CD8-positive, alpha-beta memory T cell (primary cell): Measurements from ENCODE around the gene XRCC6. TPM values are rescaled to one million over a fixed set of nuclear protein-coding genes. Genes with fewer than 3 reads are reported as not detected.
"Not testable (repeated sequence)": the region's sequence is repeated elsewhere in the genome, so short reads cannot be mapped to it uniquely, and the experiment has no call there.

Source experiments
- CTCF ChIA-PET: fragments of 350-600 bp; sonication (Branson Sonifier 250); formaldehyde crosslinking; loops from one replicate; lab custom pipeline; 2021; ENCODE audit warnings: antibody characterized with exemption; lab: Charles Lee
- POLR2A ChIA-PET: fragments of 350-600 bp; sonication (Branson Sonifier 250); formaldehyde crosslinking; loops from one replicate; lab custom pipeline; 2021; ENCODE audit warnings: antibody characterized with exemption; lab: Charles Lee
- DNase-seq, 5 donors: peaks; one replicate each; pipeline versions ENCODE4 v3.0.0 to v3.0.0-alpha.2; 2020 to 2022; ENCODE audit warnings: mixed read lengths in 1 of 5
- H3K27ac ChIP-seq: one replicate; pipeline ENCODE4 v1.7.0; 2013; ENCODE audit warnings: low read depth, mild to moderate bottlenecking, low read length, moderate library complexity
- H3K27me3 ChIP-seq: 2 replicates; pipeline ENCODE4 v1.7.0; 2013; ENCODE audit warnings: low read length, mild to moderate bottlenecking; ENCODE audit not compliant: insufficient read depth, poor library complexity, severe bottlenecking
- H3K36me3 ChIP-seq: 2 replicates; pipeline ENCODE4 v1.7.0; 2013; ENCODE audit warnings: mild to moderate bottlenecking, low read length, moderate library complexity; ENCODE audit not compliant: insufficient read depth
- H3K4me1 ChIP-seq: 2 replicates; pipeline ENCODE4 v1.7.0; 2013; ENCODE audit warnings: mild to moderate bottlenecking, low read length, moderate library complexity; ENCODE audit not compliant: insufficient read depth
- H3K4me3 ChIP-seq: 2 replicates; pipeline ENCODE4 v1.7.0; 2013; ENCODE audit warnings: mild to moderate bottlenecking, low read length
- H3K9me3 ChIP-seq: 2 replicates; pipeline ENCODE4 v1.7.0; 2013; ENCODE audit warnings: mild to moderate bottlenecking, low read length
- H3K27ac Mint-ChIP-seq, 8 donors: one replicate each; pipeline ENCODE4 v1.8.0; 2020 to 2021; ENCODE audit warnings: mixed read lengths in 8 of 8, mild to moderate bottlenecking in 6 of 8, inconsistent platforms in 3 of 8, moderate library complexity in 3 of 8
- H3K27me3 Mint-ChIP-seq, 2 donors: one replicate each; pipeline ENCODE4 v1.8.0; 2020 to 2021; ENCODE audit warnings: mixed read lengths in 2 of 2, mild to moderate bottlenecking in 1 of 2, moderate library complexity in 1 of 2
- H3K36me3 Mint-ChIP-seq, 3 donors: one replicate each; pipeline ENCODE4 v1.8.0; 2020 to 2021; ENCODE audit warnings: mixed read lengths in 3 of 3, inconsistent platforms in 1 of 3, mild to moderate bottlenecking in 1 of 3
- H3K4me1 Mint-ChIP-seq, 3 donors: one replicate each; pipeline ENCODE4 v1.8.0; 2020 to 2021; ENCODE audit warnings: mixed read lengths in 3 of 3, inconsistent platforms in 1 of 3, mild to moderate bottlenecking in 1 of 3
- H3K4me3 Mint-ChIP-seq, 7 donors: one replicate each; pipeline ENCODE4 v1.8.0; 2020 to 2021; ENCODE audit warnings: mixed read lengths in 7 of 7, mild to moderate bottlenecking in 6 of 7, moderate library complexity in 4 of 7, inconsistent platforms in 2 of 7
- H3K9me3 Mint-ChIP-seq, 5 donors: one replicate each; pipeline ENCODE4 v1.8.0; 2020 to 2022; ENCODE audit warnings: mixed read lengths in 5 of 5, mild to moderate bottlenecking in 3 of 5, moderate library complexity in 2 of 5, inconsistent platforms in 1 of 5
- polyA plus RNA-seq: library from polyadenylated mRNA; unstranded; fragments of 300-500 nt; fragmentation: Illumina TruSeq; gene quantifications from one replicate; pipeline ENCODE4 v1.2.3, GENCODE V29; 2021
- total RNA-seq, 2 experiments: library from RNA; stranded (reverse); gene quantifications; one replicate each; pipeline ENCODE4 v1.2.3, GENCODE V29; 2021

Gene XRCC6
- total and polyA plus RNA-seq, 3 experiments from 2014 or later = 447 to 456 (median 453) TPM

DNA sequence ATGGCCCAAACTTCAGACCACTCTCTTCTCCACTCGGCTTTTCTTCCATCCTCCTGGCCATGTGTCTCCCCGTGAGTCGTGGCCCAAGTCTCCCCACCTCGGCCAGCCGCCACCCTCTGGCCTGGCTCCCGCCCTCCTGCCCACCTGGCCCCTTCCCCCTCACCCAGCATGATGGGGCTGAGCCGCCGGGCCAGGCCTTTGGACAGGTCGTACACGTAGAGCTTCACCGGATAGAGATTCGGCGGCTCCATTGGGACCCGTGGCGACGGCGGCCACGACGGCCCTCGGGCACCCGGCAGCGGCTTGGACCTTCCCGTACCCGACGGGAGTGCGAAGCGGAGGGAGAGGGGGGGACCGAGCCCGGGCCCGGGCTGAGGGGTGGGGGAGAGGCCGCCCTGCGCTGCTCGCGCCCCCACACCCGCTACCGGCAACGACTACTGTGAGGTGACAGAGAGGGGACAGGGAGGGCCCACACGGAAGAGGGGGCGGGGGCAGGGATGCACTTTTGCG lies 451 bp upstream of the XRCC6 start, which contains the start of gene DESI1:
TSS of gene DESI1 (minus strand) at position 455 of the 510 bp plus-strand sequence. CDS start at position 251, 204 bp downstream.
- peaks cover 6% of the 10 kb centered on the region for H3K36me3 ChIP-seq
- peaks cover 30% of the 10 kb centered on the region for H3K4me1 ChIP-seq
- peak within 1 kb of the TSS; percentile 99 for H3K27ac ChIP-seq
- Mint-ChIP-seq H3K27me3 (peaks cover 0 to 1% of the 10 kb centered on the region in 2 donors), H3K4me3 (peak within 1 kb of the TSS; percentile 91 to 100 (median 95)), H3K27ac (peak within 1 kb of the TSS; percentile 98 to 100 (median 99)), H3K9me3 (no peaks in the 10 kb centered on the region), H3K36me3 (peaks cover 0 to 31% (median 3%) of the 10 kb centered on the region in 3 donors), H3K4me1 (peaks cover 33 to 66% (median 45%) of the 10 kb centered on the region in 3 donors)
- POLR2A ChIA-PET = interaction anchor here (0.6 to 4.0 kb wide), 10 partner anchors 15 to 764 kb away, joined by 3 to 48 read pairs (median 6); partner anchors contain the start of genes PMM1, SNU13, ST13 and TEF
- H3K4me3 ChIP-seq = peak within 1 kb of the TSS; percentile 93
- H3K27me3 ChIP-seq = no peaks in the 10 kb centered on the region
- CTCF ChIA-PET = interaction anchor here (0.5 to 1.7 kb wide), 3 partner anchors 17 to 35 kb away, joined by 3 to 6 read pairs (median 4); partner anchors contain the start of gene PMM1
- DNase-seq = no peak
- no peaks in the 10 kb centered on the region for H3K9me3 ChIP-seq

DNA sequence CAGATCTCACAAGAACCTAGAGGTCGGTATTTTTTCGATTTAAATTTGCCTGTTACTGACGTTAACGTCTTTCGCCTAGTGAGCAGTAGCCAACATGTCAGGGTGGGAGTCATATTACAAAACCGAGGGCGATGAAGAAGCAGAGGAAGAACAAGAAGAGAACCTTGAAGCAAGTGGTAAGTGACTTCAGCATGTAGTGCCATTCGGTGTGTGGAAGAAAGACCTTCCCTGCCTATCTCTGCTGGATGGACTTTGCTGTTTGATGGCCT lies 750 bp downstream of the XRCC6 start:
- H3K4me1 ChIP-seq = peaks cover 30% of the 10 kb centered on the region
- H3K9me3 ChIP-seq = no peaks in the 10 kb centered on the region
- ChIA-PET POLR2A (interaction anchor here (0.7 to 4.0 kb wide), 7 partner anchors 16 to 319 kb away, joined by 3 to 48 read pairs (median 6); partner anchors contain the start of genes PMM1, SNU13, TEF and TOB2), CTCF (interaction anchor here (0.9 to 2.0 kb wide), 2 partner anchors 45 to 67 kb away, joined by 3 to 6 read pairs; partner anchors contain the start of gene SNU13)
- peaks cover 10% of the 10 kb centered on the region for H3K36me3 ChIP-seq
- Mint-ChIP-seq H3K4me3 (peak overlapping the region; percentile 91 to 100 (median 95)), H3K36me3 (peaks cover 0 to 33% (median 3%) of the 10 kb centered on the region in 3 donors), H3K9me3 (no peaks in the 10 kb centered on the region), H3K27ac (peak overlapping the region; percentile 98 to 100 (median 99)), H3K27me3 (peaks cover 0 to 1% of the 10 kb centered on the region in 2 donors), H3K4me1 (peaks cover 31 to 62% (median 39%) of the 10 kb centered on the region in 3 donors)
- H3K4me3 ChIP-seq = peak overlapping the region; percentile 93
- DNase-seq = no peak
- peak overlapping the region; percentile 99 for H3K27ac ChIP-seq
- H3K27me3 ChIP-seq = no peaks in the 10 kb centered on the region

DNA sequence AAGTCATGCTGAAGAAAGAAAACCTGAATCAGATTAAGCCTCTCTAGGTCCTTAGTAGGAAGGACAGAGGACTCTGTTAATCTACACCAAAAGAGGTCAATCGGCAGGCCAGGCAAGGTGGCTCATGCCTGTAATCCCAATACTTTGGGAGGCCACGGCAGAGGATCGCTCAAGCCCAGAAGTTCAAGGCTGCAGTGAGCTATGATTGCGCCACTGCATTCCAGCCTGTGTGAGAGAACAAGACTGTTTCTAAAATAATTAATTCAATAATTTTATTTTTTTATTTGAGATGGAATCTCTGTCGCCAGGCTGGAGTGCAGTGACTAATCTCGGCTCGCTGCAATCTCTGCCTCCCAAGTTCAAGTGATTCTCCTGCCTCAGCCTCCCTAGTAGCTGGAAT lies 4.5 kb downstream of the XRCC6 start:
- peak overlapping the region in 1 of 8 donors; percentile 56 for H3K27ac Mint-ChIP-seq
- H3K27me3 Mint-ChIP-seq = peaks cover 0 to 1% of the 10 kb centered on the region in 2 donors
- H3K9me3 ChIP-seq = no peaks in the 10 kb centered on the region
- H3K36me3 Mint-ChIP-seq = peaks cover 11 to 65% (median 22%) of the 10 kb centered on the region in 3 donors
- no peak overlapping the region for H3K4me3 ChIP-seq
- ChIA-PET POLR2A (no interaction called here), CTCF (no interaction called here)
- no peaks in the 10 kb centered on the region for H3K9me3 Mint-ChIP-seq
- H3K4me3 Mint-ChIP-seq = peak overlapping the region in 1 of 7 donors; percentile 58
- H3K4me1 ChIP-seq = peaks cover 12% of the 10 kb centered on the region
- peaks cover 34% of the 10 kb centered on the region for H3K36me3 ChIP-seq
- no peaks in the 10 kb centered on the region for H3K27me3 ChIP-seq
- peaks cover 28 to 45% (median 28%) of the 10 kb centered on the region in 3 donors for H3K4me1 Mint-ChIP-seq
- no peak overlapping the region for H3K27ac ChIP-seq
- no peak for DNase-seq

DNA sequence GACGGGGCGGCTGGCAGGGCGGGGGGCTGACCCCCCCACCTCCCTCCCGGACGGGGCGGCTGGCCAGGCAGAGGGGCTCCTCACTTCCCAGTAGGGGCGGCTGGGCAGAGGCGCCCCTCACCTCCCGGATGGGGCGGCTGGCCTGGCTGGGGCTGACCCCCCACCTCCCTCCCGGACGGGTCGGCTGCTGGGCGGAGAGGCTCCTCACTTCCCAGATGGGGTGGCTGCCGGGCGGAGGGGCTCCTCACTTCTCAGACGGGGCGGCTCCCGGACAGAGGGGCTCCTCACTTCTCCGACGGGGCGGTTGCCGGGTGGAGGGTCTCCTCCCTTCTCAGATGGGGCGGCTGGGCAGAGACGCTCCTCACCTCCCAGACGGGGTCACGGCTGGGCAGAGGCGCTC lies 10.0 kb downstream of the XRCC6 start:
- H3K27ac Mint-ChIP-seq, H3K27ac ChIP-seq, CTCF ChIA-PET, H3K4me3 Mint-ChIP-seq, H3K9me3 Mint-ChIP-seq, POLR2A ChIA-PET, H3K4me1 ChIP-seq, H3K4me3 ChIP-seq, DNase-seq, H3K27me3 Mint-ChIP-seq, H3K9me3 ChIP-seq, H3K27me3 ChIP-seq: not testable (repeated sequence)
- Mint-ChIP-seq H3K36me3 (peaks cover 11 to 74% (median 22%) of the 10 kb centered on the region in 3 donors), H3K4me1 (peaks cover 15 to 35% (median 21%) of the 10 kb centered on the region in 3 donors)
- peaks cover 40% of the 10 kb centered on the region for H3K36me3 ChIP-seq

DNA sequence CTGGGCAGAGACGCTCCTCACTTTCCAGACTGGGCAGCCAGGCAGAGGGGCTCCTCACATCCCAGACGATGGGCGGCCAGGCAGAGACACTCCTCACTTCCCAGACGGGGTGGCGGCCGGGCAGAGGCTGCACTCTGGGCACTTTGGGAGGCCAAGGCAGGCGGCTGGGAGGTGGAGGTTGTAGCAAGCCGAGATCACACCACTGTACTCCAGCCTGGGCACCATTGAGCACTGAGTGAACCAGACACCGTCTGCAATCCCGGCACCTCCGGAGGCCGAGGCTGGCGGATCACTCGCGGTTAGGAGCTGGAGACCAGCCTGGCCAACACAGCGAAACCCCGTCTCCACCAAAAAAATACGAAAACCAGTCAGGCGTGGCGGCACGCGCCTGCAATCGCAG lies 10.5 kb downstream of the XRCC6 start:
- H3K9me3 ChIP-seq, CTCF ChIA-PET, H3K27me3 Mint-ChIP-seq, H3K4me3 ChIP-seq, DNase-seq, H3K4me3 Mint-ChIP-seq, H3K27ac Mint-ChIP-seq, H3K9me3 Mint-ChIP-seq, H3K27me3 ChIP-seq, H3K4me1 ChIP-seq, POLR2A ChIA-PET, H3K27ac ChIP-seq: not testable (repeated sequence)
- H3K36me3 Mint-ChIP-seq = peaks cover 11 to 79% (median 24%) of the 10 kb centered on the region in 3 donors
- H3K36me3 ChIP-seq = peaks cover 43% of the 10 kb centered on the region
- H3K4me1 Mint-ChIP-seq = peaks cover 15 to 35% (median 21%) of the 10 kb centered on the region in 3 donors

DNA sequence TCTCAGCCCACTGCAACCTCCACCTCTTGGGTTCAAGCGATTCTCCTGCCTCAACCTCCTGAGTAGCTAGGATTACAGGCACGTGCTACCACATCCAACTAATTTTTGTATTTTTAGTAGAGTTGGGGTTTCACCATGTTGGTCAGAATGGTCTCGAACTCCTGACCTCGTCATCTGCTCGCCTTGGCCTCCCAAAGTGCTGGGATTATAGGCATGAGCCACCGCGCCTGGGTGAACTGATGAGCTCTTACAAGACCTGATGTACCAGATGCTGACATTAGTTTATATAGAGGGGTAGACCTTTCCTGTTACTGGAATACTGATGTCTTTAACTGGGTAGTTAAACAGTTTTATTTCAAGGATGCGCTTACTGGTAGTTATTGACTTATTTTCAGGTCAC lies 13.5 kb downstream of the XRCC6 start:
- DNase-seq, POLR2A ChIA-PET, H3K9me3 Mint-ChIP-seq, H3K27ac ChIP-seq, H3K27me3 Mint-ChIP-seq, H3K4me3 Mint-ChIP-seq, H3K9me3 ChIP-seq, H3K4me3 ChIP-seq, CTCF ChIA-PET, H3K27me3 ChIP-seq, H3K4me1 ChIP-seq, H3K27ac Mint-ChIP-seq: not testable (repeated sequence)
- H3K4me1 Mint-ChIP-seq = peaks cover 3 to 19% (median 7%) of the 10 kb centered on the region in 3 donors
- H3K36me3 Mint-ChIP-seq = peaks cover 0 to 71% (median 12%) of the 10 kb centered on the region in 3 donors
- H3K36me3 ChIP-seq = peaks cover 36% of the 10 kb centered on the region

DNA sequence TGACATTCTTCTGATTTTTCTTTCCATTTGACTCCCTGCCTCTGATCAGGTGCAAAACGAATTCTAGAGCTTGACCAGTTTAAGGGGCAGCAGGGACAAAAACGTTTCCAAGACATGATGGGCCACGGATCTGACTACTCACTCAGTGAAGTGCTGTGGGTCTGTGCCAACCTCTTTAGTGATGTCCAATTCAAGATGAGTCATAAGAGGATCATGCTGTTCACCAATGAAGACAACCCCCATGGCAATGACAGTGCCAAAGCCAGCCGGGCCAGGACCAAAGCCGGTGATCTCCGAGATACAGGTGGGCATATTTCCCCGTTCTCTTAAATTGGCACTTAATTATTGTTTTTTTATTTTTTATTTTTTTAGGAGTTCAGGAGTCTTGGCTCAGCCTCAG lies 15.4 kb downstream of the XRCC6 start:
- no peak overlapping the region for H3K27ac ChIP-seq
- Mint-ChIP-seq H3K27me3 (no peaks in the 10 kb centered on the region), H3K27ac (peak overlapping the region in 1 of 8 donors; percentile 50), H3K4me1 (peaks cover 3 to 19% (median 9%) of the 10 kb centered on the region in 3 donors), H3K36me3 (peaks cover 2 to 77% (median 11%) of the 10 kb centered on the region in 3 donors), H3K4me3 (no peak overlapping the region), H3K9me3 (no peaks in the 10 kb centered on the region)
- no peaks in the 10 kb centered on the region for H3K9me3 ChIP-seq
- no peak for DNase-seq
- H3K36me3 ChIP-seq = peaks cover 43% of the 10 kb centered on the region
- ChIA-PET CTCF (interaction anchor here (0.6 kb wide), 1 partner anchor 52 kb away, joined by 3 read pairs; the partner anchor contains the start of gene SNU13), POLR2A (no interaction called here)
- H3K4me1 ChIP-seq = no peaks in the 10 kb centered on the region
- H3K27me3 ChIP-seq = no peaks in the 10 kb centered on the region
- no peak overlapping the region for H3K4me3 ChIP-seq

DNA sequence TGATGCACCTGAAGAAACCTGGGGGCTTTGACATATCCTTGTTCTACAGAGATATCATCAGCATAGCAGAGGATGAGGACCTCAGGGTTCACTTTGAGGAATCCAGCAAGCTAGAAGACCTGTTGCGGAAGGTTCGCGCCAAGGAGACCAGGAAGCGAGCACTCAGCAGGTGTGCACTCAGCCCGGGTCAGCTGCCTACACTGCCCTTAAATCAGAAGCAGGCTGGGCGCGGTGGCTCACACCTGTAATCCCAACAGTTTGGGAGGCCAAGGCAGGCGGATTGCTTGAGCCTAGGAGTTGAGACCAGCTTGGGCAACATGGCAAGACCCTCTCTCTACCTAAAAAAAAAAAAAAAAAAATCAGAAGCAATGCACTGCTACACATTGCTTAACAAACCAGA lies 16.5 kb downstream of the XRCC6 start:
- POLR2A ChIA-PET, H3K27ac Mint-ChIP-seq, H3K4me1 ChIP-seq, H3K27me3 ChIP-seq, H3K27me3 Mint-ChIP-seq, H3K4me3 ChIP-seq, H3K27ac ChIP-seq, DNase-seq, H3K9me3 Mint-ChIP-seq, H3K4me3 Mint-ChIP-seq, H3K9me3 ChIP-seq, CTCF ChIA-PET: not testable (repeated sequence)
- Mint-ChIP-seq H3K4me1 (peaks cover 3 to 26% (median 21%) of the 10 kb centered on the region in 3 donors), H3K36me3 (peaks cover 8 to 80% (median 17%) of the 10 kb centered on the region in 3 donors)
- H3K36me3 ChIP-seq = peaks cover 46% of the 10 kb centered on the region
